HG02571 (cell line): ENCODE data around the gene RPL23.
"Not testable (repeated sequence)": the region's sequence is repeated elsewhere in the genome, so short reads cannot be mapped to it uniquely, and the experiment has no call there.

Experiments used
- ATAC-seq: cut with Tn5 transposase; IDR thresholded peaks from one replicate; pipeline ENCODE4 v1.9.1; 2021; ENCODE audit warnings: mild to moderate bottlenecking, moderate library complexity; ENCODE audit not compliant: unreplicated experiment

Gene RPL23

GRCh38 chr17:38868817-38869525 is 15.4 kb upstream of the RPL23 start:
- ATAC-seq = peak; percentile 28

- no peak for ATAC-seq
Measured at GRCh38 chr17:38867968-38868816, 14.7 kb upstream of the RPL23 start.

- no peak for ATAC-seq
Measured at GRCh38 chr17:38867179-38867967, 13.9 kb upstream of the RPL23 start.

DNA sequence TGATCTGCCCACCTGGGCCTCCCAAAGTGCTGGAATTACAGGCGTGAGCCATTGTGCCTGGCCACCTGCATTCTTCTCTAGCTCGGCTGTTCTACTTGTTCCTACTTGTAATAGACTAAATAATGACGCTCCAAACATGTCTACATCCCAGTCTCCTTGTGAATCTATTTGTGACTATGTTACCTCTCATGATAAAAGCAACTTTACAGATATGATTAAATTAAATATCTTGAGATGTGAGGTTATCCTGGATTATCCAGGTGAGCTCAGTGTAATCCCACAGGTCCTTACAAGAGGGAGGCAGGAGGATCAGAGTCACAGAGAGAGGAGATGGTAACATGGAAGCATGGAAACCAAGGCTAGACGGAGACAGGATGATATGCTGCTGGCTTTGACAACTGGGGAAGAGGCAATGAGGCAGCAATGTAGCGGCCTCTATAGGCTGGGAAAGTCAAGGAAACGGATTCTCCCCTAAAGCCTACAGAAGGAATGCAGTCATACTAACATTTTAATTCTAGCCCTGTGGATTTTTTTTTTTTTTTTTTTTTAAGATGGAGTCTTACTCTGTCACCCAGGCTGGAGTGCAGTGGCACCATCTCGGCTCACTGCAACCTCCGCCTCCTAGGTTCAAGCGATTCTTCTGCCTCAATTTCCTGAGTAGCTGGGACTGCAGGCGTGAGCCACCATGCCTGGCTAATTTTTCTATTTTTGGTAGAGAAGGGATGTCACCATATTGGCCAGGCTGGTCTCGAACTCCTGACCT is 11.3 kb upstream of the RPL23 start:
- no peak for ATAC-seq

DNA sequence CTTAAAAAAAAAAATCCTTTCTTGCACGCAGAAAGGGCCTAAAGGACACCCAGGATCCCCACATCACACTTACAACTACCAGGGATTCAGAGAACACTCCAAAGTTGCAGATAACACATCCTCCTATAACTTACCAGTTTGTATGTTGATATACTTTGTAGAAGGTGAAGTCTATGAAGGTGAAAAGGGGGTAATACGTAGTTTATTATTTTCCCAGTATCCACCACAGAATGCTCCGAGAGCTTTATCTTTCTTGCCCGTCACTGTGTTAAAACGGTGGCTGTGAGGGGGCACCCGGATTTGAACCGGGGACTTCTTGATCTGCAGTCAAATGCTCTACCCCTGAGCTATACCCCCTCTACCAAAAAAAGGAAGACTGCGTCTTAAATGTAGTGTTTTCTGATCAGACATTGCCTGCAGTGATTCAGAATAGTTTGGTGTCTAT is 7.9 kb upstream of the RPL23 start:
- no peak for ATAC-seq

DNA sequence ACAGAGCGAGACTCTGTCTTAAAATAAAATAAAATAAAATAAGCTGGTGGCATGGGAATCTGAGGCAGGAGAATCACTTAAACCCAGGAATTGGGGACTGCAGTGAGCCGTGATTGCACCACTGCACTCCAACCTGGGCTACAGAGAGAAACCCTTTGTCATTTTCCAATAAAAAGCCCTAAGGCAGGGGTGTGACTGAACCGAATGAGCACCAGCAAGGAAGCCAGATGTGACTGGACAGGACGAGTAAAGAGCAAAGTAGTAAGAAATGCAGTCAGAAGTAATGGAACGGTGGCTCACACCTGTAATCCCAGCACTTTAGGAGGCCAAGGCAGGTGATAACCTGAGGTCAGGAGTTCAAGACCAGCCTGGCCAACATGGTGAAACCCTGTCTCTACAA is 3.8 kb upstream of the RPL23 start:
- ATAC-seq = no peak

- not testable (repeated sequence) for ATAC-seq
Measured at GRCh38 chr17:38855101-38855714, 1.7 kb upstream of the RPL23 start.

GRCh38 chr17:38852771-38853291 is 690 bp downstream of the RPL23 start:
- no peak for ATAC-seq

DNA sequence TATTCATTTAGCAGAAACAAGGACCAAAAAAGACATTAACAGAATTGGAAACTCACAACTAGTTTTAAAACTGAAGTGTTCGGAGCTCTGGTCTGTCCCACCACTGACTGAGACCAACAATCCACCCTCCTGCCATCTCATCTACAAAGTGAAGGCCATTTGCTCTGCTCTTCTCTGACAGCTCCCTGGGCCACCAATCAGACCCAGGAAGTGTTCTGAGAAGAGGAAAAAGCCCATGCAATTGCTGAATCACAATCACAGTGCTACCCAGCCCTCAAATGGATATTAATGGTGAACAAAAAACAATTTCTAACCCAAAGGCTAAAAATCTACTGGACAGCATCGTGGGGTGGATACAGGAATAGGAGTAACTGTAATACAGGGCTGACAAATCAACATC is 2.1 kb downstream of the RPL23 start:
- no peak for ATAC-seq

GRCh38 chr17:38850374-38850773 is 3.1 kb downstream of the RPL23 start:
- no peak for ATAC-seq

DNA sequence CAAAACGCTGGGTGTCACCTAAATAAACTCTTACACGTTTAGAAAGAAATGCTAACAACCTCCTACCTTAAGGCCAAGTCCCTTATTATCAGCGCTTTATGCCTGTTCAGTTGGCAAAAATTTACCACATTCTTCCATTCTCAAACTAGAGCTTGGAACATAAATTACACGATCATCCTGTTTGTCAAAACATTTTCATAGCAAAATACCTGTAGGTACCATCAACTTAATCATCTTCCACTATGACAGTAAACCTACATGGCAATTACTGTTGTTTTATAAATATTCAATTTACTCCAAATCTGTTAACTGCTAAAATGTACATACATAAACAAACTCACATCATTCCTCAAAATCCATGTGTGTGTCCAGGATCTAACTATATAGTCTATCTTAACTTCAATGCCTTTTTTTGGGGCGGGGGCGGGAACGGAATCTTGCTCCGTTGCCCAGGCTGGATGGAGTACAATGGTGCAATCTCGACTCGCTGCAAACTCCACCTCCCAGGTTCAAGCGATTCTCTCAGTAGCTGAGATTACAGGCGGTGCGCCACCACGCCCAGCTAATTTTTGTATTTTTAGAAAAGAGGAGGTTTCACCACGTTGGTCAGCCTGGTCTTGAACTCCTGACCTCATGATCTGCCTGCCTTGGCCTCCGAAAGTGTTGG is 4.4 kb downstream of the RPL23 start:
- ATAC-seq = no peak

DNA sequence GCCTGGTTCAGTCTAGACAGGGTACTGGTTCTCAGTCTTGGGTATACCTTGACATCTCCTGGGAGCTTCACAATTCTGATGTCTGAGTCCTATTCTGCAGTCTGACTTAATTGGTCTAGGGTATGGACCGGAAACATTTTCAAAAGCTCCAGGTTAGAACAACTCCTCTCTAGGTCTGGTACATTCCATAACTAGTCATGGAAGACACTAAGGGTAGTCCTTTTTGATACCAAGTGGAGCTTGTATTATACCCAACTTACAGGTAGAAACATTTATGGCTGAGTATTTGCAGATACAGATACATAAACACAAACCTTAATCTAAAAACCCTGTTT is 5.0 kb downstream of the RPL23 start:
- ATAC-seq = no peak

DNA sequence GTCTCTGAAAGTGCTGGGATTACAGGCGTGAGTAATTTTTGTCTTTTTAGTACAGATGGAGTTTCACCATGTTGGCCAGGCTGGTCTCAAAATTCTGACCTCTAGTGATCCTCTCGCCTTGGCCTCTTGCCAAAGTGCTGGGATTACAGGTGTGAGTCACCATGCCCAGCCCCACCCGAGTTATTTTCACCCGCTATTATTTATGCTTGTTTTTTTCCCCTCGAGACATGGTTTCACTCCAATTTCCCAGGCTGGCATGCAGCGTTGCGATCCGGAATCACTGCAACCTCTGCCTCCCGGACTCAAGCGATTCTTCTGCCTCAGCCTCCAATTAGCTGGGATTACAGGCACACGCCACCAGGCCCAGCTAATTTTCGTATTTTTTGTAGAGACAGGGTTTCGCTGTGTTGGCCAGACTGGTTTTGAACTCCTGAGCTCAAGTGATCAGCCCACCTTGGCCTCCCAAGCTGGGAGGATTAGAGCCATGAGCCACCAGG is 9.2 kb downstream of the RPL23 start:
- ATAC-seq = no peak

DNA sequence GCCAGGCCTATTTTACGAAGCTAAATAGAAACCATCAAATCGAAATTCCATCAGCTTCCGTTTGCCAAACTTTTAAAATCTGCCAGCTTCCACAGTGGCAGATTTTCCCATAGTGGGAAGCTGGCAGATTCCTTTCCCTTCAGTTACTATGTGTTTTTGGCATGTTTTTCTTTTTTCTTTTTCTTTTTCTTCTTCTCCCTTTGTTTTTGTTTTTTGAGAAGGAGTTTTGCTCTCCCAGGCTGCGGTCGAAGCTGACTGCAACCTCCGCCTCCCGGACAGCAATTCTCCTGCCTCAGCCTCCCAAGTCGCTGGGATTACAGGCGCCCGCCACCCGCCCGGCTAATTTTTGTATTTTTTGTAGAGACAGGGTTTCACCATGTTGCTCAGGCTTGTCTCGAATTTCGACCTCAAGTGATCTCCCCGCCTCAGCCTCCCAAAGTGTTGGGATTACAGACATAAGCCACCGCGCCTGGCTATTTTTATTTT is 27.7 kb downstream of the RPL23 start:
- ATAC-seq = no peak

DNA sequence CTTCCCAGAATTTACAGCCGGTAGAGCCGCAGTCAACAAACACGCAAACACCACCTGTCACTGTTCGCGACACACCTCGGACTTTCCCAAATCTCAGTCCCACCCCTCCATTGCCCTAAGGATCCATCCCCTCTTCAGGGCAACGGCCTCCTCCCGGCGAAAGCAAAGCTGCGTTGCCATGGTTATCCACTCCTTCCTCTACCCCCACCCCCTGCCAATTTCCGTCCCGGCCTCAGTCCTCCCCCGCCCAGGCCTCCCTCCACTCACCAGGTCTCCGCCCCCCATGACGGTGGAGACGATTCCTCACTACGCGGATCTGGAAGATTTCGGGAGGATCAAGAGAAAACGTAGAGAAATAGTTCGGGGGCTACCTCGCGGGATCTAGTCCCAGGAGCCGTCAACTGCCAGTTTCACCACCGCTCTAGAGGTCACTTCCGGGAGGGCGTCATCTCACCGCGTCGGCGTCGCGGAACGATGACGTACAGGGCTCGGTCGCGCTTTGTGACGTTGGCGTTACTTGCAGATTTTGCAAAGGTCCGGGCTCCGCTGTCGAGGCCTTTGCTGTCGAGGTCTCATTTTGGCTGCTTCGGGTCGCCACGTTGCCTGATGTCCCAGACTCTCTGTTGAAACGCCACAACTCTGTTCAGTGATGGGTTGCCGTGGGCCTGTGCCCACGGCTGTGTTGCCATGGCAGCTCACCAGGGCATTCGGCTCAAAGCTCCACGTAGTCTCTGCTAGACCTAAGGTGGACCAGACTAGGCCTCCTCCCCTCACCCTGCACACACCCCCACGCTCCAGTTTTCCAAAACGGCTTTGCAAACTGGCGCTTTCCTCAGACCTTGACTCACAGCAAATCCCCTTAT is 28.4 kb downstream of the RPL23 start, which contains the start of gene CWC25:
CWC25 (minus strand) TSS at position 423 of the 863 bp plus-strand sequence; CDS start at position 285, 138 bp downstream.
- ATAC-seq = peak; percentile 77

DNA sequence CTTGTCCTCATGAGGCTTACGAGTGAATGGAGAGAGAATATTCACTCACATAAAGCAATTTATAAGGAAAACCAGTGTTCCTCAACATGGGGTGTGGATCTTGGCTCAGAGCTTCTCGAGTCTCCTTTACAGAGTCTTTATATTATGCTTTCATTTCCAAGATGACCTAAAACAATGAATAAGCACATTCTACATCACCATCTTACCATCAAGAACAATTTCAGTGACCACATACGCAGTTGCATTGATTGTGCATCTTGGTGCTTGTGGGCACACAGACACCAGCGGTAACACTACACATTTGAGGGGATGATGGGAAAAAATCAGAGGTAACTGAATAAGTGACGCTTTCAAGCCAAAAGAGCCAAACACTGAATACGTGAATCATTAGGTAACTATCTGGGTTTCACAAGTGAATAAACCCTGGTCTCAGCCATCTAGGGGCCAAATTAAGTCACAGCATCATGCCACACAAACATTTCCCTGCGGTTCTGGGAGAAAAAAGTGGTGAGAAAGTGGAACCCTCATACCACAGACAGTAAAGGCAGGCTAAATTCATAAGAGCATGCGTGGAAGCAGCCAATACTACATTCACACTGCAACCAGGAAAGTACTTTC is 37.8 kb downstream of the RPL23 start:
- no peak for ATAC-seq

DNA sequence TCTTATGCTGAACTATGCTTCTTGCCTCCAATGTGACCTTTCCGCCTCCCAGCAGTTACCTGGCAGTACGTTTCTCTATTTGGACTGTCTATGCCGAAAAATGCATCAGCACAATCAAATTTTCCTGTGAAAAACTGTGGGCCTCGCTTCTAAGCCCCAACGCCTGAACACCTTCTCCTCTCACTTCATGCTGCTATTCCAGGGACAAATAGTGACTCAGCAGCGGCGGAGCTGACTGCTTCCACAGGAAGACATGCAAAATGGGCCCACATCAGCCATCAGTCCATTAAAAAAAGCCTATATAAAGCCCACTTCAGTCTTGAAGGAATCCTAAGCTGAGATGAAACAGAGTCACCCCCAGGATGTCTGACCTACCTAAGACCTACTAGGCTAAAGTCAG is 43.7 kb downstream of the RPL23 start:
- no peak for ATAC-seq
